SIG-M5 (cell line): ENCODE data around the gene CDNF.
"Not testable (repeated sequence)": the region's sequence is repeated elsewhere in the genome, so short reads cannot be mapped to it uniquely, and the experiment has no call there.

Experiments
- DNase-seq: peaks from one replicate; lab custom pipeline; 2025; lab: John Stamatoyannopoulos, UW

CDNF gene

DNA sequence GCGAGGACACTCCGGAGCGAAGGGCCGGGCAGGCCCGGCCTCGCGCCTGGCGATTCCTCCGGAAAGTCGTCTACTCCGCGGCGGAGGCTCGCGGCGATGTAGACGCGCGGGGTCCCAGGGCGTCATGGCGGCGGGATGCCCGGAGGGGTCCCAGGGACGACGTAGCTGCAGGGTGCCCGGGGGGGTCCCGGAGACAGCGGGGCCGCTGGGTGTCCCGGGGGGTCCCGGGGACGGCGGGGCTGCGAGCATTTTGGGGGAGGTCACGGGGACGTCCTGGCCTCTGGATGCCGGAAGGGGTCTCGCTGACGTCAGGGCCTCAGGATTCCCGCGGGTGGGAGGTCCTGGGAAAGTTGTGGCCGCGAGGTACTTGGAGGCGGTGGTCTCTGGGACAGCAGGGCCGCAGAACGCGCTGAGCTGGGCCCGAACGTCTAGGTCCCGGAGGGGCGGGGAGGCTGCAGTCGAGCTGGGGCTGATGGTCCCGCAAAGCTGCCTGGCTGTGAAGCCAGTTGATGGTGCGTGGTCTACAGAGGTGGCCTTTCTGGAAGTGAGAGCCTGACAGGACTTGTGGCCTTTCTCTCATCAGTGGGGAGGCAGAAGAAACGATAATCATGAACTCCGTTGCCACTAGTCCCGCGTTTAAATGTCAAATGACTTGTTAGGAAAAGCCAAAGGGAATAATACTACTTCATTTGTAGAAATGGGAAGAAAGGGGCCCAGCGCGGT is 906 bp upstream of the CDNF start:
- DNase-seq = no peak

DNA sequence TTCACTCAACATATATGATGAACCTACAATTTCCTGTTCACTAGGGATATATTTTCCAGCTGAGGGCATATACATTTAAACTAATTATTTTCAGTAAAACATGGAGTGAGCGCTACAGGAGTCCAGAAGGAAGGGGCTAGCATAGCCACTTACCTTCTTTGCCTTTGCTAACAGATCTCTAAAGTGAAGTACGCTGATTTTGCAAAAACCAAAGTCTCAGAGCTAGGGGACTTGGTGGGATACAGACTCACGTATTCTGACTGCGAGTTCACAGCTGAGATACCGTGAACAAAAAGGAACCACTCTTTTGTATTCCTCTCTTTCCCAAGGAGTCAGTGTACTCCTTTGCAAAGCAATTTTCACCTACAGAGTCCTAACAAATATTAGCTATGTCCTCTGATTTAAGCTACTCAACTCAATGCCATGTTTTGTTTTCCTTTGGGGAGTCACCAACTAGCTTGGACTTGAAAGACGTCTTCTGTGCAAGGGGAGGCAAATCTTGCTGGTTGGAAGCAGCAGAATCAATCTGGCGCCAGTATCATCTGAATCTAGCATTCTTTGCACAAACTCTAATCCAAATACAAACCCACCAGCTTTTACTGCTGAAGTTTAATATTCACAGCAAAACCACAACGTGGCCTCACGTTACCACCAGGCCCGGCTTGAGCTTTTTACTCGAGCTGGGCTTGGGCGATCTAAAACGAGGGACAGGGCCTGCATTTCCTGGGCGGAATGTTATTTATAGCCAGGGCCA is 657 bp downstream of the CDNF start:
- no peak for DNase-seq

DNA sequence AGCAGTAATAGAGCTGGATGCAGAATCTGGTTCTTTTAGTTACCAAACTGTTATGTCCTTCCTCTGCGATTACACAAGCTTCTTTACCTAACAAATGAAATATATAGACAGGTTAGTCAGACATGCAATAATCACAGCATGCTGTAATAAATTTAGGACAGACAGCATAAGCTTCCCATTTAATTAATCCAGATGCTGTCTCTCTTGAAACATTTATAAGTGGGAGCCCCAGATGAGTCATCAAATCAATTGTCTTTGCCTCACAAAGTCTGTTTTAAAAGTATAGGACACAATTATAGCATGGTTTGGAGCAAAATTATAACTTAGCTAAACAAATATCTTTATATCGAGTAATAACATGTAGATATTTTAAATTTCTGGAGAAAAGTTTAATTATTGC is 1.6 kb downstream of the CDNF start:
- no peak for DNase-seq

GRCh38 chr10:14833106-14833505 is 4.7 kb downstream of the CDNF start:
- no peak for DNase-seq

GRCh38 chr10:14826076-14826829 is 11.6 kb downstream of the CDNF start:
- no peak for DNase-seq

DNA sequence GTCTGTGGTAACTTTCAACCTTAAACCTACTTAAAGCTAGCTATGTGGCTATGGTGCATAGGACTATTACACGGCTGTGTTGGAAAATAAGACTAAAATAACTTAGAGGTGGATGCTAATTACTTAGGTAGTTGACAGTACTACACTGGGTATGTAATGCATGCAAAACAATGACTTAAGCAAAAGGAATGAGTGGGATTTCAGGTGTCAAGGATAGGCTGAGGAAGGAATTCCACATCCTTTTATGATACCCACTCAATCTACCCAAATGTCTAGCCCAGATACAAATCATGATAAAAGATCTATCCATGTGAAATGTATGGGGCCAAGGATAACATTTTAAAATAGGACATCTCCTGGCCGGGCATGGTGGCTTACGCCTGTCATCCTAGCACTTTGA is 13.9 kb downstream of the CDNF start:
- DNase-seq = no peak

GRCh38 chr10:14822879-14823755 is 14.7 kb downstream of the CDNF start:
- DNase-seq = no peak

GRCh38 chr10:14821635-14822375 is 16.0 kb downstream of the CDNF start:
- no peak for DNase-seq

DNA sequence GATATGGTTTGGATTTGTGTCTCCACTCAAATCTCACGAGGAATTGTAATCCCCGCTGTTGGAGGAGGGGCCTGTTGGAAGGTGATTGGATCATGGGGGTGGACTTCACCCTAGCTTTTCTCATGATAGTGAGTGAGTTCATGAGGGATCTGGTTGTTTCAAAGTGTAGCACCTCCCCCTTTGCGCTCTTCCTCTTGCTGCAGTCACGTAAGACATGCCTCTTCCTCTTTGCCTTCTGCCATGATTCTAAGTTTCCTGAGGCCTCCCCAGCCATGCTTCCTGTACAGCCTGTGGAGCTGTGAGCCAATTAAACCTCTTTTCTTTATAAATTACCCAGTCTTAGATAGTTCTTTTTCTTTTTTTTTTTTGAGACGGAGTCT is 17.1 kb downstream of the CDNF start:
- DNase-seq = no peak

DNA sequence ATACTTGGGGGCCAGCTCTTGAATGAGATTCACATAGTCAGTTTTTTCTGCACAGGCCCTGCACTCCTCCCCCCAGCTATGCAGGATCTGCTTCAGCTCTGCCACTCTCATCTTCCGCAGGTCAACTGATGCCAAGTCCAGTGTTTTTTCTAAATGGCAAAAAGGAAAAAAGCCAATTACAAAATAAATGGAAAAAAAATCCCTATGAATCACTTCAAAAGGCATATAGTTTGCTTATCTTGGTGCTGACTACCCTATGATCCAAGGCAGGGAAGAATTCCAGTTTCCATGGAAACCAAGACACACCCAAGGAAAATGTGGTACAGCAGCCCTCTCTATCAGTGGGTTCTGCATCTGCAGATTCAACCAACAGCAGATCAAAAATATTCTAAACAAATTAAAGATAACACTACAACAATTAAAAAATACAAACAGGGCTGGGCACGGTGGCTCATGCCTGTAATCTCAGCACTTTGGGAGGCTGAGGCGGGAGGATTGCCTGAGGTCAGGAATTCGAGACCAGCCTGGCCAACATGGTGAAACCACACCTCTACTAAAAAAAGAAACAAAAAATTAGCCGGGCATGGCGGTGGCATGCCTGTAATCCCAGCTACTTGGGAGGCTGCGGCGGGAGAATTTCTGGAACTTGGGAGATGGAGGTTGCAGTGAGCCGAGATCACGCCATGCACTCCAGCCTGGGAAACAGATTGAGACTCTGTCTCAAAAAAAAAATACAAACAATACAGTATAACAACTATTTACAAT is 17.6 kb downstream of the CDNF start:
- no peak for DNase-seq

- not testable (repeated sequence) for DNase-seq
Measured at GRCh38 chr10:14816717-14817116, 21.1 kb downstream of the CDNF start.

- DNase-seq = no peak
Measured at GRCh38 chr10:14815681-14816080, 22.2 kb downstream of the CDNF start.

GRCh38 chr10:14812271-14812670 is 25.6 kb downstream of the CDNF start:
- DNase-seq = no peak

GRCh38 chr10:14810969-14811953 is 26.6 kb downstream of the CDNF start:
- no peak for DNase-seq

DNA sequence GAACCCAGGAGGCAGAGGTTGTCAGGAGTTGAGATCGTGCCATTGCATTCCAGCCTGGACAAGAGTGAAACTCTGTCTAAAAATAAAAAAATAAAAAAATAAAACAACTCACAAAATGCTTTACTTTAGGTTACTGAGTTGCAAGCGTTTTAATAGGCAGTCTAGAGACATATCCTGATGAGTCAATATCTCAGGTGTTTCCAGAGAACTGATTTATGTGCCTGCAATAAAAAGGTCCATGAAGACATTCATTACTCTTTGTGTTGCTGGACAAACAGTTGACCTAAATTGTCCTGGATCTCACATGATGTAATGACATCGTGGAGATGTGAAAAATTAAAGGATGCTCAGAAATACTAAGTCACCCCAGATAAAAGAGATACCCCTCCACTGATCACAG is 31.5 kb downstream of the CDNF start:
- DNase-seq = no peak

DNA sequence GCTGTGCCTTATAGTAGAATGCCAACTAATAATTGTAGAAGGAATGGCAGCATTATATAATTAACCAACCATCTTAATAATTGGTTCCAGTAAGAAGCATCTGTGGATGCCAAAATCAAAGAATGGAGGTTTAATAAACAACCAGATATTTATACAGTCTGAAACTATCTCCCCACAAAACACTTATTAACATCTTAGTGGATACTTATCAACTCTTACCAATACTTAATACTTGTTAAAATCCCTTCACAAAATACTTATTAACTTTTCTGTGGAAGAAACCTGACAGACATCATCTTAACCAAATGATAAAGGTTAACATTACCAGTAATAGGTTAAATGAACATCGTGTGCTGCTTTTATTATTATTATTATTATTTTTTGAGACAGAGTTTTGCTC is 34.0 kb downstream of the CDNF start:
- no peak for DNase-seq

- no peak for DNase-seq
Measured at GRCh38 chr10:14801723-14802122, 36.1 kb downstream of the CDNF start.

GRCh38 chr10:14800397-14800796 is 37.4 kb downstream of the CDNF start:
- DNase-seq = no peak

DNA sequence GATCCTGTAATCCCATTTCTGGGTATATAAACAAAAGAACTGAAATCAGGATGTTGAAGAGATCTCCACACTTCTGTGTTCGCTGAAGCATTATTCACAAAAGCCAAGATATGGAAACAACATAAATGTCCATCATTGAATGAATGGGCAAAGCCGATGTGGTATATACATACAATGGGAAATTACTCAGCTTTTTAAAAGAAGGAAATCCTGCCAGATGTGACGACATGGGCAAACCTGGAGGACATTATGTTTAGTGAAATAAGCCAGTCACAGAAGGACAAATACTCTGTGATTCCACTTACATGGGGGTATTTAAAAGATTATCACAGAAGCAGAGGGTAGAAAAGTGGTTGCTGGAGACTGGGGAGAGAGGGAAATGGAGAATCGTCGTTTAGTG is 39.2 kb downstream of the CDNF start:
- no peak for DNase-seq
